Fibroblast of skin of right quadriceps (primary cell): ENCODE data around the gene CSH2.
"Not testable (repeated sequence)": the region's sequence is repeated elsewhere in the genome, so short reads cannot be mapped to it uniquely, and the experiment has no call there.

Source experiments
- DNase-seq: peaks from one replicate; pipeline ENCODE4 v3.0.0-alpha.2; 2013

CSH2 gene

DNA sequence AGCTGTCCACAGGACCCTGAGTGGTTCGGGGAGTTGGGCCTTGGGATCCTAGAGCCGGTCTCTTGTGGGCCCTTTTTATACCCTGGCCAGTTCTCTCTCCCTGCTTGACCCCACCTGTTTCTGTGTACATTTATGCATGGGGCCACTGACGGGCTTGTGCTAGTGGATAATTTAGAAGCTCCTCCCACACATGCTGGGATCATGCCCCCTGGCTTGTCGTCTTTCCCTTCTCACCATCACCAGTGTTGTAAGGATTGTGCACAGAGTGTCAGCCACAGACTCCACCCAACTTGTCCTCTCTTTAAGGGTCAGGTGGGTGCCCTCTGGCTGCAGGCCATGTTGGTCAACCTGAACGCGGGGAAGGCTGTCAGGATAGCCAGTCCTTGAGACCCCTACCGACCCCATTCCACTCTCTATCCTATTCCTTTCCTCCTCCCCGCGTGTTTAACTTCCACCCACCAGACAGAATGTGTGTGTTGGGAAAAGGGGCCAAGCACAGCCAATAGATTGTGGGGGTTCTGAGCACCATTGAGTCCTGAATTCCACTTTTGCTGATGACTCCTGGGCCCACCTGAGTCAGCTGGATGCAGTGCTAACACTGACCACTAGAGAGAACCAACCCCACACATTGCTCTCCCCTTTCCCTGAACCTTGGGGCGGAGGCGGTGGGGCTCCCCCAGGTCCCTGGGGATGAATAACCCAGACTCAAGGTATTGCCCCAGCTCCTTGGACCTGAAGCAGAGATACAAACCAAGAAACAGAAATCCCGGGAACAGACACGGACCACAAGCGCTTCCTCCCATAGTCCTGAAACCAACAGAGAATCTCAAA lies 23.3 kb upstream of the CSH2 start, which contains the start of gene CSH1:
Gene CSH1, minus strand, starts transcription at position 51 of the 831 bp plus-strand sequence. CDS start 63 bp downstream, outside the sequence.
- DNase-seq = not testable (repeated sequence)

DNA sequence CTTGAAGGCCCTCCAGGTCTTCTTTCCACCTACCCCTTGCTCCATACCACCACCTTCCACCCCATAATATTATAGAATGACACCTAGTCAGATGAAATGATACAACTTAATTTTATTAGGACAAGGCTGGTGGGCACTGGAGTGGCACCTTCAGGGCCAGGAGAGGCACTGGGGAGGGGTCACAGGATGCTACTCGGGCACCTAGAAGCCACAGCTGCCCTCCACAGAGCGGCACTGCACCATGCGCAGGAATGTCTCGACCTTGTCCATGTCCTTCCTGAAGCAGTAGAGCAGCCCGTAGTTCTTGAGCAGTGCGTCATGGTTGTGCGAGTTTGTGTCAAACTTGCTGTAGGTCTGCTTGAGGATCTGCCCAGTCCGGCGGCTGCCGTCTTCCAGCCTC lies 21.3 kb upstream of the CSH2 start:
- DNase-seq = not testable (repeated sequence)

GRCh38 chr17:63894021-63894420 lies 20.5 kb upstream of the CSH2 start:
- not testable (repeated sequence) for DNase-seq

GRCh38 chr17:63892316-63893037 lies 19.0 kb upstream of the CSH2 start:
- not testable (repeated sequence) for DNase-seq

GRCh38 chr17:63889026-63889848 lies 15.8 kb upstream of the CSH2 start:
- peak; percentile 27 for DNase-seq

DNA sequence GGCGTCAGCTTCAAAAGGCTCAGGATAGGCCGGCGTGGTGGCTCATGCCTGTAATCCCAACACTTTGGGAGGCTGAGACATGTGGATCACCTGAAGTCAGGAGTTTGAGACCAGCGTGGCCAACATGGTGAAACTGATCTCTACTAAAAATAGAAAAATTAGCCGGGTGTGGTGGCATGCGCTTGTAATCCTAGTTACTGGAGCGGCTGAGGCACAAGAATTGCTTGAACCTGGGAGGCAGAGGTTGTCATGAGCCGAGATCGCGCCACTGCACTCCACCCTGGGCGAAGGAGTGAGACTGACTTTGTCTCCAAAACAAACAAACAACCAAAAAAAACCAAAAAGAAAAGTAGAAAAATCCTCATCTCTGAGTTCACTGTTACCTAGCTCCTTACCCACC lies 11.6 kb upstream of the CSH2 start:
- not testable (repeated sequence) for DNase-seq

- DNase-seq = not testable (repeated sequence)
Measured at GRCh38 chr17:63882626-63883126, 9.2 kb upstream of the CSH2 start.

DNA sequence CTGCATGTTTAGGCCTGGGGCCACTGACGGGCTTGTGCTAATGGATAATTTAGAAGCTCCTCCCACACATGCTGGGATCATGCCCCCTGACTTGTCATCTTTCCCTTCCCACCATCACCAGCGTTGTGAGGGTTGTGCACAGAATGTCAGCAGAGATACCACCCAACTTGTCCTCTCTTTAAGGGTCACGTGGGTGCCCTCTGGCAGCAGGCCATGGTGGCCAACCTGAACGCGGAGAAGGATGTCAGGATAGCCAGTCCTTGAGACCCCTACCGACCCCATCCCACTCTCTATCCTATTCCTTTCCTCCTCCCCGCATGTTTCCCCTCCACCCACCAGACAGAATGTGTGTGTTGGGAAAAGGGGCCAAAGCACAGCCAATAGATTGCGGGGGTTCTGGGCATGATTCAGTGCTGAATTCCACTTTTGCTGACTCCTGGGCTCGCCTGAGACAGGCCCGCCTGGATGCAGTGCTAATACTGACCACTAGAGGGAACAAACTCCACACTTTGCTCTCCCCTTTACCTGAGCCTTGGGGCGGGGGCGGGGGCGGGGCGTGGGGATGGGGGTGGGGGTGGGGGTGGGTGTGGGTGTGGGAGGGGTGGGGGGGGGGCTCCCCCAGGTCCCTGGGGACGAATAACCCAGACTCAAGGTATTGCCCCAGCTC lies 8.6 kb upstream of the CSH2 start, which contains the start of gene GH2:
Gene GH2, minus strand, starts transcription at position 10 of the 667 bp plus-strand sequence. CDS start 143 bp downstream, outside the sequence.
- DNase-seq = peak; percentile 46

GRCh38 chr17:63881337-63881736 lies 7.9 kb upstream of the CSH2 start:
- not testable (repeated sequence) for DNase-seq

DNA sequence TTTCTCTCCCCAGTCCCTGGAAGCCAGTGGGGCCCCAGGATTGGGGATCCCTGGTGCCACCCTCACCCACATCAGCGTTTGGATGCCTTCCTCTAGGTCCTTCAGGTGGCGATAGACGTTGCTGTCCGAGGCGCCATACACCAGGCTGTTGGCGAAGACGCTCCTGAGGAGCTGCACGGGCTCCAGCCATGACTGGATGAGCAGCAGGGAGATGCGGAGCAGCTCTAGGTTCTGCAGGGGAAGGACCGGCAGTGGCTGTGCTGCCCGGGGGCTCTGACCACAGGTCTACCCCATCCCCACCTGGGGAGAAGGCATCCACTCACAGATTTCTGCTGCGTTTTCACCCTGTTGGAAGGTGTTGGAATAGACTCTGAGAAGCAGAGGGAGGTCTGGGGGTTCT lies 7.2 kb upstream of the CSH2 start:
- no peak for DNase-seq

DNA sequence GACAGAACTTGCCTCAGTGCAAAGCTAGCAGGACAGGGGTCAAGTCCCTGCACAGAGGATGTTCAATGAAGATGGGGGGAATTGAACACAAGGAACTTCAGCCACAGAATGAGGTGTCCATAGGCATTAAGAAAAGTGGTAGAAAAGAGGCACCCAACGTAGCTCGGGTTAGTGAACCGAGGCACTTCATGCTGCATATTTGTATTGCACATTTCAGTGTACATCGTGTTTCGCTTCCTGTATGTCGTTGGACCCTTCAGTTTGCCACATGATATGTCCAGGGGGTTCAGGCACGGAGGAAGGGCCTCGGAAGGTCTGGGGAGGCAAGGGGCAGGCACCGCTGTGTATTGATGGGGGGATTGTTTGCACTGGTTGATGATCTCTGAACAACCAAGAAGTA lies 4.9 kb upstream of the CSH2 start:
- DNase-seq = not testable (repeated sequence)

DNA sequence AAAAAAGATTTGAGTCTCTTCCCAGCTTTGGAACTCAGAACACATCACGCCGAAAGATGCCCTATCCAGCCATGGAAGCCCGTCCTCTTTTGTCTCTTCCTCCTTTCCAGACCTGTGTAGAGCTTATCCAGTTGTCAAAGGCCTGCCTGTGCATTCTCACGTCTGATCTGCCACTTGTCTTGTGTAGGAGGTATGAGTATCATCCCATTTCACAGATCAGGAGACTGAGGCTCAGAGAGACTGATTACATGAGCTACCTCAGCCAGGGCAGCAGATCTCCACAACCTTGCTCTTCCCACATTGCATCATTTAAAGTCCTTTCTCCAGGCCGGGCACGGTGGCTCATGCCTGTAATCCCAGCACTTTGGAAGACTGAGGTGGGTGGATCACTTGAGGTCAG lies 1.2 kb upstream of the CSH2 start:
- DNase-seq = not testable (repeated sequence)

- not testable (repeated sequence) for DNase-seq
Measured at GRCh38 chr17:63874061-63874626, 667 bp upstream of the CSH2 start.

DNA sequence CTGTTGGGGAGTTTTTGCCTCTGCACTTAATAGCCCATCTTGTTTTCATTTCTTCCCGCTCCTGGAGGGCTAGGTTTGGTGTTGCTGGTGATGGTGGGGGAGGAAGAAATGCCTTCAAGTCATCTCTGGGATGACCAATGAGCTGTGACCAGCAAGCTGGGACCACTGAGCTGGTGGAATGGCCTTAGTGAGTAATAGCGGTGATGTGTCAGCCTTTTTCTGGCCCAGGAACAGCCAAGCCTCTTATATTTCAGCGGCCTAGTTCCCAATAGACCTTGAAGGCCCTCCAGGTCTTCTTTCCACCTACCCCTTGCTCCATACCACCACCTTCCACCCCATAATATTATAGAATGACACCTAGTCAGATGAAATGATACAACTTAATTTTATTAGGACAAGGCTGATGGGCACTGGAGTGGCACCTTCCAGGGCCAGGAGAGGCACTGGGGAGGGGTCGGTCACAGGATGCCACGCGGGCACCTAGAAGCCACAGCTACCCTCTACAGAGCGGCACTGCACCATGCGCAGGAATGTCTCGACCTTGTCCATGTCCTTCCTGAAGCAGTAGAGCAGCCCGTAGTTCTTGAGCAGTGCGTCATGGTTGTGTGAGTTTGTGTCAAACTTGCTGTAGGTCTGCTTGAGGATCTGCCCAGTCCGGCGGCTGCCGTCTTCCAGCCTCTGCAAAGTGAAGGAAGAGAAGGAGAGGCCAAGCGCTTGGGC lies 1.7 kb downstream of the CSH2 start:
- DNase-seq = not testable (repeated sequence)

- peak; percentile 31 for DNase-seq
Measured at GRCh38 chr17:63870292-63870665, 3.2 kb downstream of the CSH2 start.

DNA sequence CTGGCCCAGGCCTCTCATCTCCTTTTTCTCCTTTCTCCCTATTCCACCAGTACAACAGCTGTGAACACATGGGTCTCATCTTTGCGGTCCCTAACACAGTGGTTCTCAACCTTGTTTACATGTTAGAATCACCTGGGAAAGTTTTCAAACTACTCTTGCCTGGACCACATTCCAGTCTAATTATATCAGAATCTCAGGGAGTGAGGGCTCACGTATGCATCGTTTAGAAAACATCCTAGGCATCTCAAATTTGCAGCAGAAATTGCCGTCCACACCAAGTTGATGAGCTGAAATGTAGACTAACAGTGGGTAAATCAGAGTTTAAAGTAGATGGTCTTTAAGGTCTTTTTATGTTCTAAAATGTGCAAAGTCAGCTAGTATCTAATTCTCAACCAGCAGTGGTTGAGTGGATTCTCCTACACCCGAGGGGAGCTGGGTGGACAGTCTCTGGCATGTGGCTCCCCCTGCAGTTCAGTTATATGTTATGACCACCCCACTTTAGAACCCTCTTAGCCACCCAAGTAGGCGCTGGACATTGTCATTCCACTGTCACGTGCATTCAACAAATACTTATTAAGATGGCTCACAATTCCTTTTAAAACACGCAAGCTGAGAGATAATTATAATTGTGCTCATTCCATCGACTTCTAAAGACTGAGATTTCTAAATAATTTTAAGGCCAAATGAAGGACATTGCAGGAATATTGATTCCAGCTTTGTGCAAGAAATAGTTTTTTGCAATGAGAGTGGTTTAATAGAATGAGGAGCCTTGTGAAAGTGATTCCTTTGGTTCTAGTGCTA lies 3.8 kb downstream of the CSH2 start:
- DNase-seq = peak; percentile 68

- not testable (repeated sequence) for DNase-seq
Measured at GRCh38 chr17:63866625-63867024, 6.9 kb downstream of the CSH2 start.

DNA sequence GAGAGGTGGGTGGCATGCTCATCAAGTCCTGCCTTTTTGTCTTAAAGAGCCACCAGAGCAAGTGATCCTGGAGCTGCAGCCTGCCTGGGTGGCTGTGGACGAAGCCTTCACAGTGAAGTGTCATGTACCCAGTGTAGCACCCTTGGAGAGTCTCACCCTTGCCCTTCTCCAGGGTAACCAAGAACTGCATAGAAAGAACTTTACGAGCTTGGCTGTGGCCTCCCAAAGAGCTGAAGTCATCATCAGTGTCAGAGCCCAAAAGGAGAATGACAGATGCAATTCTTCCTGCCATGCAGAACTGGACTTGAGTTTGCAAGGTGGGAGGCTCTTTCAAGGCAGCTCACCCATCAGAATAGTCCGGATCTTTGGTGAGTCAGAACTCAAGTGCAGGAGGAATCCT lies 14.2 kb downstream of the CSH2 start:
- DNase-seq = no peak

GRCh38 chr17:63856425-63856824 lies 17.1 kb downstream of the CSH2 start:
- not testable (repeated sequence) for DNase-seq

DNA sequence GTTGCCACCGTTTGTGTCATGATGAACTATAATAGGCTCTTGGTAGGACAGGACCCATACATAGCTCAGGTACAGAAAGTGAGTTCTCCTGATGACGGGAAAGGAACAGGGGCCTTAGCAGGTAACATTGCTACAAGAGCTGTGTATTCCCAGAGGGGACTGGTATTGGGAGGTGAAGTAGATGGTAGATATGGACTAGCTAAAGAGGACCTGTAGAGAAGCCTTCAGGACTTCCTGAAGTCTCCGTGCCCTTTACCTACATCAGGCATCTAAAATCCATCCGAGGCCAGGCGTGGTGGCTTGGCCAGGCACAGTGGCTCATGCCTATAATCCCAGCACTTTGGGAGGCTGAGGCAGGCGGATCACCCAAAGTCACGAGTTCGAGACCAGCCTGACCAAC lies 18.3 kb downstream of the CSH2 start:
- no peak for DNase-seq
